HG02870 (cell line): ENCODE data around the gene RGS14.
A peak's percentile ranks its signal among the peaks of the same experiment; 100 is the strongest.

Source experiments
- ATAC-seq: cut with Tn5 transposase; IDR thresholded peaks from one replicate; pipeline ENCODE4 v1.9.1; 2021; ENCODE audit warnings: mild to moderate bottlenecking, moderate library complexity; ENCODE audit not compliant: unreplicated experiment

Gene RGS14

GRCh38 chr5:177377851-177378776 is 20.4 kb downstream of the RGS14 start:
- ATAC-seq, result no peak

- ATAC-seq, result no peak
Observed at GRCh38 chr5:177378884-177379883, 21.5 kb downstream of the RGS14 start.

- no peak for ATAC-seq
Observed at GRCh38 chr5:177380805-177381126, 23.0 kb downstream of the RGS14 start.

GRCh38 chr5:177382423-177383029 is 24.8 kb downstream of the RGS14 start:
- no peak for ATAC-seq

GRCh38 chr5:177383181-177383580 is 25.5 kb downstream of the RGS14 start:
- ATAC-seq, result no peak

- ATAC-seq, result no peak
Observed at GRCh38 chr5:177384134-177384533, 26.4 kb downstream of the RGS14 start, which contains the start of gene SLC34A1. Gene SLC34A1 (plus strand): TSS chr5:177384434. CDS start chr5:177385742, 1,308 bp downstream.

- no peak for ATAC-seq
Observed at GRCh38 chr5:177385720-177386119, 28.0 kb downstream of the RGS14 start.

- no peak for ATAC-seq
Observed at GRCh38 chr5:177386542-177386941, 28.8 kb downstream of the RGS14 start.

- ATAC-seq, result no peak
Observed at GRCh38 chr5:177387405-177387804, 29.7 kb downstream of the RGS14 start.

- no peak for ATAC-seq
Observed at GRCh38 chr5:177388521-177389052, 30.9 kb downstream of the RGS14 start.

- peak; percentile 44 for ATAC-seq
Observed at GRCh38 chr5:177389241-177390169, 31.8 kb downstream of the RGS14 start.

GRCh38 chr5:177390363-177391300 is 32.9 kb downstream of the RGS14 start:
- peak; percentile 47 for ATAC-seq

GRCh38 chr5:177392765-177393164 is 35.0 kb downstream of the RGS14 start:
- ATAC-seq, result no peak

- no peak for ATAC-seq
Observed at GRCh38 chr5:177393206-177393765, 35.6 kb downstream of the RGS14 start.

GRCh38 chr5:177393990-177394389 is 36.3 kb downstream of the RGS14 start:
- ATAC-seq, result no peak

GRCh38 chr5:177396078-177396477 is 38.4 kb downstream of the RGS14 start:
- ATAC-seq, result no peak

GRCh38 chr5:177396807-177397206 is 39.1 kb downstream of the RGS14 start:
- ATAC-seq, result no peak

GRCh38 chr5:177397875-177398390 is 40.2 kb downstream of the RGS14 start:
- ATAC-seq, result no peak
